Hair follicle dermal papilla cell (primary cell): ENCODE data around the gene LNPEP. TPM values are rescaled to one million over a fixed set of nuclear protein-coding genes. Genes with fewer than 3 reads are reported as not detected.

ENCODE experiments used
- small RNA-seq: library from RNA; depleted of rRNA; stranded (forward); fragments of <200 nt; gene quantifications from one replicate; pipeline ENCODE3, GENCODE V24; 2012
- total RNA-seq: library from RNA; depleted of rRNA; stranded (reverse); fragments of >200 nt; gene quantifications from 2 replicates; pipeline ENCODE4 v1.2.3, GENCODE V29; 2012

Gene LNPEP
- total RNA-seq: 42.5 and 51.1 TPM in 2 replicates

GRCh38 chr5:96935559-96936430 is at the start of gene LNPEP:
TSS of gene LNPEP (plus strand) at chr5:96936080. CDS start at chr5:96936156, 76 bp downstream.

Small RNA genes lying within 50 kb of the gene (small RNA-seq; reads per million reads assigned to genes)
- not detected for gene RF00019

Other genes with a start within 250 kb of the LNPEP start
- 56.6 and 57.0 TPM in 2 replicates for gene ERAP1, start 128.1 kb upstream of the LNPEP start, total RNA-seq
- 7.8 and 52.2 TPM in 2 replicates for gene ERAP2, start 59.6 kb upstream of the LNPEP start, total RNA-seq
- gene LIX1, start 206.5 kb downstream of the LNPEP start, total RNA-seq: not detected in 2 replicates
- 21.7 and 22.0 TPM in 2 replicates for gene RIOK2, start 247.2 kb downstream of the LNPEP start, total RNA-seq